HCT116 (cell line): ENCODE measurements around the gene EXOC4. TPM values are rescaled to one million over a fixed set of nuclear protein-coding genes. Genes with fewer than 3 reads are reported as not detected.

Source experiments
- ATAC-seq: fragments of 200-7000 bp; cut with Tn5 transposase; 2 replicates; pipeline ENCODE4 v1.9.1; 2020; ENCODE audit warnings: mild to moderate bottlenecking, moderate library complexity
- BruUV-seq: library from RNA; stranded (reverse); fragments of 400-500 nt; replicated peaks from 2 replicates; lab custom pipeline; 2021; lab: Mats Ljungman, UMichigan
- CTCF ChIA-PET: fragments of 300-600 bp; sonication (Branson Sonifier 250); formaldehyde crosslinking; loops from one replicate; lab custom pipeline; 2021; ENCODE audit warnings: antibody characterized with exemption; lab: Charles Lee
- POLR2A ChIA-PET: fragments of 300-600, 350-600 bp; sonication (Branson Sonifier 250); formaldehyde crosslinking; loops from one replicate; lab custom pipeline; 2021; ENCODE audit warnings: antibody characterized with exemption; lab: Charles Lee
- RAD21 ChIA-PET, 2 experiments: fragments of 300-600 bp; sonication (Branson Sonifier 250); formaldehyde crosslinking; loops; one replicate each; lab custom pipeline; 2023; ENCODE audit warnings: low total read pairs in 2 of 2; ENCODE audit not compliant: uncharacterized antibody in 2 of 2, unreplicated experiment in 2 of 2, low non-redundant PET in 1 of 2; lab: Charles Lee
- DNase-seq: peaks from one replicate; pipeline ENCODE4 v3.0.0-alpha.2; 2010; ENCODE audit warnings: low read depth, low spot score
- H2AFZ ChIP-seq: fragments of 200-600 bp; shearing (Covaris generic), sonication (generic); 2 replicates; pipeline ENCODE4 v1.6.1; 2017; ENCODE audit warnings: low read depth, mixed run types, mixed read lengths, antibody characterized with exemption, low read length; ENCODE audit not compliant: poor library complexity, severe bottlenecking
- H3K27ac ChIP-seq: 2 replicates; pipeline ENCODE4 v1.5.1; 2012; ENCODE audit warnings: low read depth, low read length
- H3K27me3 ChIP-seq: fragments of 200-600 bp; sonication (generic); 2 replicates; pipeline ENCODE4 v1.6.1; 2016; ENCODE audit warnings: mixed run types, low read length, mixed read lengths; ENCODE audit not compliant: insufficient read depth
- H3K36me3 ChIP-seq, 2 experiments: fragments of 200-500 bp in 1 of 2; fragments of 200-600 bp in 1 of 2; sonication (Bioruptor generic) in 1 of 2; sonication (generic) in 1 of 2; 2 replicates each; pipeline versions ENCODE4 v1.5.1 to v1.6.1; 2014 to 2016; ENCODE audit warnings: low read length in 2 of 2, inconsistent platforms in 1 of 2, mixed read lengths in 1 of 2, mixed run types in 1 of 2; ENCODE audit not compliant: insufficient read depth in 2 of 2, control insufficient read depth in 1 of 2
- H3K4me1 ChIP-seq, 2 experiments: fragments of 200-600 bp in 1 of 2; sonication (generic) in 1 of 2; 2 replicates each; pipeline versions ENCODE4 v1.5.1 to v1.6.1; 2012 to 2017; ENCODE audit warnings: low read length in 2 of 2, inconsistent platforms in 1 of 2, mild to moderate bottlenecking in 1 of 2, mixed read lengths in 1 of 2, mixed run types in 1 of 2, moderate library complexity in 1 of 2; ENCODE audit not compliant: insufficient read depth in 2 of 2, control insufficient read depth in 1 of 2
- H3K4me2 ChIP-seq: fragments of 200-600 bp; sonication (generic); 2 replicates; pipeline ENCODE4 v1.6.1; 2017; ENCODE audit warnings: mixed run types, low read length, mixed read lengths
- H3K4me3 ChIP-seq, 2 experiments: fragments of 200-600 bp in 1 of 2; sonication (generic) in 1 of 2; replicated peaks in 1 of 2; 2 replicates each; pipeline ENCODE4 v1.5.1; 2011 to 2016; ENCODE audit warnings: low read length in 2 of 2, control low read depth in 1 of 2, low read depth in 1 of 2, mild to moderate bottlenecking in 1 of 2, mixed read lengths in 1 of 2, mixed run types in 1 of 2
- H3K79me2 ChIP-seq: fragments of 200-600 bp; sonication (generic); 2 replicates; pipeline ENCODE4 v1.6.1; 2017; ENCODE audit warnings: mild to moderate bottlenecking, mixed run types, low read length, moderate library complexity, mixed read lengths; ENCODE audit not compliant: insufficient read depth
- H3K9ac ChIP-seq: fragments of 200-600 bp; sonication (generic); 2 replicates; pipeline ENCODE4 v1.6.1; 2016; ENCODE audit warnings: low read length, mixed read lengths
- H3K9me2 ChIP-seq: fragments of 200-600 bp; sonication (generic), shearing (Covaris generic); 2 replicates; pipeline ENCODE4 v1.6.1; 2017; ENCODE audit warnings: mixed run types, mild to moderate bottlenecking, moderate library complexity; ENCODE audit not compliant: insufficient read depth
- H3K9me3 ChIP-seq, 2 experiments: fragments of 200-500 bp in 1 of 2; fragments of 200-600 bp in 1 of 2; sonication (Bioruptor generic) in 1 of 2; sonication (generic) in 1 of 2; 2 replicates each; pipeline ENCODE4 v1.6.1; 2014 to 2017; ENCODE audit warnings: low read length in 2 of 2, mixed read lengths in 2 of 2, inconsistent platforms in 1 of 2, low read depth in 1 of 2, mild to moderate bottlenecking in 1 of 2, mixed run types in 1 of 2, moderate library complexity in 1 of 2; ENCODE audit not compliant: control insufficient read depth in 1 of 2, insufficient read depth in 1 of 2
- H4K20me1 ChIP-seq: fragments of 200-600 bp; sonication (generic), shearing (Covaris generic); 2 replicates; pipeline ENCODE4 v1.6.1; 2017; ENCODE audit warnings: mixed run types, mild to moderate bottlenecking, moderate library complexity; ENCODE audit not compliant: insufficient read depth
- ATF3 ChIP-seq: IDR thresholded peaks from 2 replicates; pipeline ENCODE4 v1.6.1; 2012
- CBX3 ChIP-seq: IDR thresholded peaks from 2 replicates; pipeline ENCODE4 v1.6.1; 2012; ENCODE audit warnings: low read depth
- CEBPB ChIP-seq: IDR thresholded peaks from 2 replicates; pipeline ENCODE4 v1.6.1; 2012; ENCODE audit warnings: low read depth
- EGR1 ChIP-seq: IDR thresholded peaks from 2 replicates; pipeline ENCODE4 v1.6.1; 2012; ENCODE audit warnings: low read depth
- ELF1 ChIP-seq: IDR thresholded peaks from 2 replicates; pipeline ENCODE4 v1.6.1; 2012; ENCODE audit warnings: low read depth, borderline replicate concordance
- EZH2 ChIP-seq: fragments of 200-600 bp; sonication (generic); IDR thresholded peaks from 2 replicates; pipeline ENCODE4 v1.6.1; 2017; ENCODE audit warnings: antibody characterized with exemption, mixed run types
- EZH2phosphoT487 ChIP-seq: fragments of 200-600 bp; IDR thresholded peaks from 2 replicates; pipeline ENCODE4 v1.6.1; 2018; ENCODE audit warnings: antibody characterized with exemption, borderline replicate concordance
- FOSL1 ChIP-seq: IDR thresholded peaks from 2 replicates; pipeline ENCODE4 v1.6.1; 2012; ENCODE audit warnings: low read depth
- JUND ChIP-seq: IDR thresholded peaks from 2 replicates; pipeline ENCODE4 v1.6.1; 2012
- MAX ChIP-seq: IDR thresholded peaks from 2 replicates; pipeline ENCODE4 v1.6.1; 2012
- POLR2A ChIP-seq: IDR thresholded peaks from 2 replicates; pipeline ENCODE4 v1.7.0; 2011; ENCODE audit warnings: borderline replicate concordance; ENCODE audit not compliant: insufficient read depth, insufficient read length; ENCODE audit errors: extremely low read depth
- POLR2AphosphoS5 ChIP-seq: IDR thresholded peaks from 2 replicates; pipeline ENCODE4 v1.6.1; 2011; ENCODE audit warnings: mild to moderate bottlenecking, low read depth, low read length, moderate library complexity
- RAD21 ChIP-seq: IDR thresholded peaks from 2 replicates; pipeline ENCODE4 v1.6.1; 2012; ENCODE audit warnings: low read depth, mild to moderate bottlenecking
- REST ChIP-seq: IDR thresholded peaks from 2 replicates; pipeline ENCODE4 v1.6.1; 2012; ENCODE audit warnings: low read depth
- SP1 ChIP-seq: IDR thresholded peaks from 2 replicates; pipeline ENCODE4 v1.6.1; 2012; ENCODE audit warnings: low read depth
- SRF ChIP-seq: IDR thresholded peaks from 2 replicates; pipeline ENCODE4 v1.6.1; 2012; ENCODE audit warnings: low read depth
- TCF7L2 ChIP-seq: IDR thresholded peaks from 2 replicates; pipeline ENCODE4 v1.7.0; 2011; ENCODE audit warnings: borderline replicate concordance, inconsistent platforms; ENCODE audit not compliant: insufficient read depth, insufficient read length; ENCODE audit errors: extremely low read depth
- ZFX ChIP-seq: fragments of 450-650 bp; IDR thresholded peaks from 2 replicates; pipeline ENCODE4 v1.6.1; 2017
- ZNF274 ChIP-seq: fragments of 200-500 bp; sonication (Bioruptor generic); IDR thresholded peaks from 2 replicates; pipeline ENCODE4 v1.6.1; 2014; ENCODE audit warnings: mild to moderate bottlenecking, low read depth, low read length, inconsistent platforms
- intact Hi-C: fragments of 100-400 bp; cut with micrococcal nuclease; formaldehyde crosslinking; loops from 2 replicates; pipeline ENCODE4 v1.10.0; 2022
- total RNA-seq: library from RNA; stranded (reverse); gene quantifications from one replicate; pipeline ENCODE4 v1.2.1, GENCODE V29; 2021; ENCODE audit not compliant: unreplicated experiment

EXOC4 gene
- total RNA-seq, 1 experiment from 2014 or later, result 40.3 TPM

- H3K4me1 ChIP-seq, result no peaks in the 10 kb centered on the region
- H3K27ac ChIP-seq, result no peak overlapping the region
- no peaks in the 10 kb centered on the region for H3K79me2 ChIP-seq
- ATAC-seq, result no peak
- RAD21 ChIA-PET, result no interaction called here
- no peak overlapping the region for H3K4me2 ChIP-seq
- no peak overlapping the region for H3K9ac ChIP-seq
- DNase-seq, result no peak
- BruUV-seq, result no TSS peak
- no peaks in the 10 kb centered on the region for H3K36me3 ChIP-seq
- H3K27me3 ChIP-seq, result no peaks in the 10 kb centered on the region
- CTCF ChIA-PET, result no interaction called here
- no peaks in the 10 kb centered on the region for H4K20me1 ChIP-seq
- POLR2A ChIA-PET, result no interaction called here
- H2AFZ ChIP-seq, result no peak overlapping the region
- H3K9me2 ChIP-seq, result no peaks in the 10 kb centered on the region
- H3K9me3 ChIP-seq, result no peaks in the 10 kb centered on the region
- no peak for TF ChIP-seq CBX3
- no peak for TF ChIP-seq MAX
- no peak for TF ChIP-seq ZFX
- no peak for TF ChIP-seq CEBPB
- TF ChIP-seq ATF3, result no peak
- TF ChIP-seq EZH2phosphoT487, result no peak
- no peak for TF ChIP-seq POLR2A
- TF ChIP-seq REST, result no peak
- no peak for TF ChIP-seq ZNF274
- TF ChIP-seq POLR2AphosphoS5, result no peak
- no peak for TF ChIP-seq SRF
- TF ChIP-seq JUND, result no peak
- no peak for TF ChIP-seq ELF1
- no peak for TF ChIP-seq SP1
- no peak for TF ChIP-seq FOSL1
- TF ChIP-seq TCF7L2, result no peak
- TF ChIP-seq EGR1, result no peak
- TF ChIP-seq RAD21, result no peak
- TF ChIP-seq EZH2, result no peak
- H3K4me3 ChIP-seq, result no peak overlapping the region
- intact Hi-C loops, result no loop called here
Measured at GRCh38 chr7:133690740-133691139, 437.9 kb downstream of the EXOC4 start.
